ENCODE data around the gene PRG2. TPM values are rescaled to one million over a fixed set of nuclear protein-coding genes. Genes with fewer than 3 reads are reported as not detected.

PRG2 gene
- total and polyA plus RNA-seq, 9 of the 15 experiments (the other 6 are each of a cell fraction or from before 2014, with no cell fraction given) = 1.8 to 78.0 (median 26.6) TPM

- TF ChIP-seq, protein P1, sequence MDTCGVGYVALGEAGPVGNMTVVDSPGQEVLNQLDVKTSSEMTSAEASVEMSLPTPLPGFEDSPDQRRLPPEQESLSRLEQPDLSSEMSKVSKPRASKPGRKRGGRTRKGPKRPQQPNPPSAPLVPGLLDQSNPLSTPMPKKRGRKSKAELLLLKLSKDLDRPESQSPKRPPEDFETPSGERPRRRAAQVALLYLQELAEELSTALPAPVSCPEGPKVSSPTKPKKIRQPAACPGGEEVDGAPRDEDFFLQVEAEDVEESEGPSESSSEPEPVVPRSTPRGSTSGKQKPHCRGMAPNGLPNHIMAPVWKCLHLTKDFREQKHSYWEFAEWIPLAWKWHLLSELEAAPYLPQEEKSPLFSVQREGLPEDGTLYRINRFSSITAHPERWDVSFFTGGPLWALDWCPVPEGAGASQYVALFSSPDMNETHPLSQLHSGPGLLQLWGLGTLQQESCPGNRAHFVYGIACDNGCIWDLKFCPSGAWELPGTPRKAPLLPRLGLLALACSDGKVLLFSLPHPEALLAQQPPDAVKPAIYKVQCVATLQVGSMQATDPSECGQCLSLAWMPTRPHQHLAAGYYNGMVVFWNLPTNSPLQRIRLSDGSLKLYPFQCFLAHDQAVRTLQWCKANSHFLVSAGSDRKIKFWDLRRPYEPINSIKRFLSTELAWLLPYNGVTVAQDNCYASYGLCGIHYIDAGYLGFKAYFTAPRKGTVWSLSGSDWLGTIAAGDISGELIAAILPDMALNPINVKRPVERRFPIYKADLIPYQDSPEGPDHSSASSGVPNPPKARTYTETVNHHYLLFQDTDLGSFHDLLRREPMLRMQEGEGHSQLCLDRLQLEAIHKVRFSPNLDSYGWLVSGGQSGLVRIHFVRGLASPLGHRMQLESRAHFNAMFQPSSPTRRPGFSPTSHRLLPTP (IDR thresholded peaks at IDR 0.05; ENCODE audit: borderline replicate concordance, extremely low read depth, insufficient read length) = no peak
- TF ChIP-seq, protein P2, sequence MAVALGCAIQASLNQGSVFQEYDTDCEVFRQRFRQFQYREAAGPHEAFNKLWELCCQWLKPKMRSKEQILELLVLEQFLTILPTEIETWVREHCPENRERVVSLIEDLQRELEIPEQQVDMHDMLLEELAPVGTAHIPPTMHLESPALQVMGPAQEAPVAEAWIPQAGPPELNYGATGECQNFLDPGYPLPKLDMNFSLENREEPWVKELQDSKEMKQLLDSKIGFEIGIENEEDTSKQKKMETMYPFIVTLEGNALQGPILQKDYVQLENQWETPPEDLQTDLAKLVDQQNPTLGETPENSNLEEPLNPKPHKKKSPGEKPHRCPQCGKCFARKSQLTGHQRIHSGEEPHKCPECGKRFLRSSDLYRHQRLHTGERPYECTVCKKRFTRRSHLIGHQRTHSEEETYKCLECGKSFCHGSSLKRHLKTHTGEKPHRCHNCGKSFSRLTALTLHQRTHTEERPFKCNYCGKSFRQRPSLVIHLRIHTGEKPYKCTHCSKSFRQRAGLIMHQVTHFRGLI (CRISPR knock-in tag; IDR thresholded peaks at IDR 0.05) = no peak
- no peak for TF ChIP-seq ZFP36 (IDR thresholded peaks at IDR 0.05; ENCODE audit: low read depth, low read length, partially characterized antibody)
- no peak for TF ChIP-seq SAFB (IDR thresholded peaks at IDR 0.05; ENCODE audit: borderline replicate concordance, low read depth, low read length)
- no peak for TF ChIP-seq TCFL5 (CRISPR knock-in tag; conservative IDR thresholded peaks at IDR 0.05)
- TF ChIP-seq SRSF7 (optimal IDR thresholded peaks at IDR 0.05; ENCODE audit: low read depth, low read length) = no peak
- no peak for TF ChIP-seq RBM15 (IDR thresholded peaks at IDR 0.05; ENCODE audit: insufficient read depth, low read length)
- 0 out of 2 replicates have a peak, but pooled peaks have one; percentile 33 for TF ChIP-seq KAT7 (CRISPR knock-in tag; IDR thresholded peaks at IDR 0.05; ENCODE audit: borderline replicate concordance)
- no peak for TF ChIP-seq CHD7 (IDR thresholded peaks at IDR 0.05; ENCODE audit: low read depth, low read length)
- peak; percentile 30 for TF ChIP-seq POLR2B (IDR thresholded peaks at IDR 0.05; ENCODE audit: low read depth, partially characterized antibody)
Measured at GRCh38 chr11:57402188-57403002, 11.9 kb upstream of the PRG2 start (continued).

Data from K562 (cell line).